Measurements from ENCODE around the gene ADARB1. TPM values are rescaled to one million over a fixed set of nuclear protein-coding genes. Genes with fewer than 3 reads are reported as not detected.

The ADARB1 gene
- total RNA-seq, 1 experiment from 2014 or later, result 15.8 TPM

DNA sequence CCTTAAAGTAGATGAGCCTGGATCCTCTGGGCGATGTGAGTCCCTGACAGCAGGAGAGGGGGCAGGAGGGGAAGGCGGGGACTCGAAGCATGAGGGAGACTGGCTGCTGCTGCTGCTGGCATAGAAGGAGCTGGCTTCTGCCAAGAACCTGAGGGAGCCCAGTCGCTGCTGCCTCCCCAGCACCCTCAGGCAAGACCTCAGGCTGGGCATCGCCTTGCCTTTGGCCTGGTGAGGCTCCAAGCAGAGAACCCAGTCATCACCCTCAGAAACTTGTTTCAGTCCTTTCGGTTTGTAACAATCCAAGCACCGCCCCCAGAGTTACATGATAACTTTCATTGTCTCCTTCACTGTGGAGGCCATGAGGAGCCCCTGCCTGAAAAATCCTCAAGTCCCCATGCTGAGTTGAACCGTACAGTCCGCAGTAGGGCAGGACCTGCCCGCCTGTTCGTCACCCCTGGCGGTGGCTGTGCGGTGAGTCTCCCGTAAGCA lies 174.6 kb downstream of the ADARB1 start:
- Histone ChIP-seq H2BK20ac (ENCODE audit: low read depth, low read length, poor library complexity, severe bottlenecking) (no peak overlapping the region), H3K4ac (ENCODE audit: low read depth, low read length) (no peak overlapping the region), H2BK120ac (ENCODE audit: low read depth, low read length, poor library complexity, severe bottlenecking) (no peak overlapping the region), H3K27ac (ENCODE audit: insufficient read length, low read depth, low read length) (no peak overlapping the region), H3K9me3 (ENCODE audit: control insufficient read depth, low read depth, low read length) (no peaks in the 10 kb centered on the region), H2AFZ (ENCODE audit: low read length) (no peak overlapping the region), H4K20me1 (ENCODE audit: control insufficient read depth, insufficient read depth, insufficient read length) (no peaks in the 10 kb centered on the region), H3K27me3 (ENCODE audit: insufficient read depth, low read length) (no peaks in the 10 kb centered on the region), H3K79me2 (ENCODE audit: insufficient read depth, low read length) (no peaks in the 10 kb centered on the region), H2BK12ac (ENCODE audit: insufficient read length, low read depth, low read length) (no peak overlapping the region), H3K79me1 (ENCODE audit: insufficient read depth, low read depth, low read length, poor library complexity, severe bottlenecking) (no peaks in the 10 kb centered on the region), H3K14ac (ENCODE audit: insufficient read depth, low read length) (no peak overlapping the region; the same call in 1 of the 2 replicates), H3K56ac (ENCODE audit: insufficient read length, low read depth, low read length) (no peak overlapping the region), H3K18ac (ENCODE audit: insufficient read length, low read depth, low read length) (no peak overlapping the region), H4K8ac (replicated peaks; ENCODE audit: insufficient read length, low read depth, low read length) (no peak overlapping the region), H2BK15ac (ENCODE audit: low read depth, low read length) (no peak overlapping the region), H2BK5ac (ENCODE audit: insufficient read length, low read length) (no peak overlapping the region), H3T11ph (ENCODE audit: low read length) (no peak overlapping the region), H4K5ac (ENCODE audit: insufficient read length, low read depth, low read length) (no peak overlapping the region), H4K91ac (ENCODE audit: insufficient read length, low read depth, low read length) (no peak overlapping the region), H2AK5ac (ENCODE audit: insufficient read length, low read length) (no peak overlapping the region), H3K9ac (ENCODE audit: extremely low read depth, insufficient read length, low read length) (no peak overlapping the region), H3K23me2 (ENCODE audit: insufficient read length, low read depth, low read length, poor library complexity, severe bottlenecking) (peaks cover 2% of the 10 kb centered on the region), H3K4me1 (ENCODE audit: insufficient read depth, low read length) (no peaks in the 10 kb centered on the region), H3K23ac (ENCODE audit: insufficient read length, low read depth, low read length) (no peak overlapping the region), H3K4me2 (ENCODE audit: insufficient read depth, insufficient read length, low read length) (peak overlapping the region; percentile 45)
- Mint-ChIP-seq H3K4me3 (peak overlapping the region; percentile 33 to 71; a peak in 4 of 5 replicates), H3K9me3 (peaks cover 10 to 17% of the 10 kb centered on the region in 2 experiments), H3K27ac (peak overlapping the region in 1 of 3 experiments; percentile 38; a peak in 1 of 7 replicates), H3K36me3 (ENCODE audit: insufficient read depth in 1 of 3, low read depth in 3 of 3) (peaks cover 2 to 18% (median 6%) of the 10 kb centered on the region in 3 experiments; a peak in 6 of 7 replicates), H3K4me1 (peaks cover 17 to 18% of the 10 kb centered on the region in 2 experiments), H3K27me3 (ENCODE audit: low read depth) (peaks cover 17% of the 10 kb centered on the region)
- no peak for TF ChIP-seq CTCF (conservative IDR thresholded peaks at IDR 0.05)
- WGBS (ENCODE audit: extremely low coverage, insufficient read length, low lambda C conversion rate), result no CpG with 5 or more reads among the region's 14 CpGs
- peak; percentile 48 for DNase-seq
